ENCODE measurements around the gene MUC12.
"Not testable (repeated sequence)": the region's sequence is repeated elsewhere in the genome, so short reads cannot be mapped to it uniquely, and the experiment has no call there.

The MUC12 gene

DNA sequence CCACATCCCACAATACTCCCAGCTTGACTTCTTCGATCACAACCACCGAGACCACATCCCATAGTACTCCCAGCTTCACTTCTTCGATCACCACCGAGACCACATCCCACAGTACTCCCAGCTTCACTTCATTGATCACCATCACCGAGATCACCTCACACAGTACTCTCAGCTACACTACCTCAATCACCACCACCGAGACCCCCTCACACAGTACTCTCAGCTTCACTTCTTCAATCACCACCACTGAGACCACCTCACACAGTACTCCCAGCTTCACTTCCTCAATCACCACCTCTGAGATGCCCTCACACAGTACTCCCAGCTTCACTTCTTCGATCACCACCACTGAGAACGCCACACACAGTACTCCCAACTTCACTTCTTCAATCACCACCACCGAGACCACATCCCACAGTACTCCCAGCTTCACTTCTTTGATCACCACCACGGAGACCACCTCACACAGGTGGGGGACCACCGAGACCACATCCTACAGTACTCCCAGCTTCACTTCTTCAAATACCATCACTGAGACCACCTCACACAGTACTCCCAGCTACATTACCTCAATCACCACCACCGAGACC is 11.4 kb upstream of the MUC12 start:
- no peak for DNase-seq

- DNase-seq = no peak
These were observed 9.5 kb upstream of the MUC12 start for GRCh38 chr7:100959894-100960293.

DNA sequence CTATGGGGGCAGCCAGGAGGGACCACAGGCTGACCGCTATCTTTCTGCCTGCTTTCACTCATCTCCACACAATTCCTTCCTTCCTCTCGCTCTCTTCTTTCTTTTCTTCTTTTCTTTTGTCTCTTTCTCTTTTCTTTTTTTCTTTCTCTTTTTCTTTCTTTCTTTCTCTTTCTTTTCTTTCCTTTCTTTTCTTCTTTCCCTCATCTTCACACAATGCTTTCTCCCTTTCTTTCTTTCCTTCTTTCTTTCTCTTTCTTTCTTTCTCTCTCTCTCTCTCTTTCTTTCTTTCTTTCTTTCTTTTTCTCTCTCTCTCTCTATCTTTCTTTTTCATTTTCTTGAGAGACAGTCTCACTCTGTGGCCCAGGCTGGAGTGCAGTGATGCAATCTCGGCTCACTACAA is 6.8 kb upstream of the MUC12 start:
- DNase-seq = no peak

- DNase-seq = no peak
These were observed 6.0 kb upstream of the MUC12 start for GRCh38 chr7:100963386-100963785.

GRCh38 chr7:100963874-100964273 is 5.5 kb upstream of the MUC12 start:
- DNase-seq = no peak

- no peak for DNase-seq
These were observed 4.7 kb upstream of the MUC12 start for GRCh38 chr7:100964630-100965029.

GRCh38 chr7:100965045-100965722 is 4.2 kb upstream of the MUC12 start:
- no peak for DNase-seq

- DNase-seq = peak; percentile 89
These were observed 3.4 kb upstream of the MUC12 start for GRCh38 chr7:100965723-100966541.

DNA sequence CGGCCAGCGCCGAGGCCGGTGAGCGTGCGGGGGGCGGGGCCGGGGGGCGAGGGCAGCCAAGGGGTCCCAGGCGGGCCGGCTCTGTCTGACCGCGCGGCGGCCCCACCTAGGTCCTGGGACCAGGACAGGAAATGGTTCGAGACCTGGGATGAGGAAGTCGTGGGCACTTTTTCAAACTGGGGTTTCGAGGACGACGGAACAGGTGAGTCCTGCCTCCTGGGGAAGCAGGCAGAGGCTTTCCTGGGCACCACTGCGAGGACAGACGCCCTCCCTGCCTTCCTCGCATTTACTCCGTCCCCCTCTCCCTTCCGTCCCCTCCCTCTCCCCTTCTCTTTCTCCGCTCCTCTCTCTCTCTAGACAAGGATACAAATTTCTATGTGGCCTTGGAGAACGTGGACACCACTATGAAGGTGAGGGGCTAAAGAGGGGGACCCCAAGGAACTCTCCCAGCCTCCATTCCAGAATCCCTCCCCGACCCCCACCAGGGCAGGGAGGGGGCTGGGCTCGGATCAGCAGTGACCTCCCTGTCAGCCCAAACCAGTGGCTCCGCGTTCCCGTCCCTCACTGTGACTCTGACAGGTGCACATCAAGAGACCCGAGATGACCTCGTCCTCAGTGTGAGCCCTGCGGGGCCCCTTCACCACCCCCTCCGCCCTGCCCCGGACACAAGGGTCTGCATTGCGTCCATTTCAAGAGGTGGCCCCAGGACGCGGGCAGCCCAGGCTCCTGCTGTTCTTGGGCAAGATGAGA is 2.6 kb upstream of the MUC12 start:
- peak; percentile 17 for DNase-seq

DNA sequence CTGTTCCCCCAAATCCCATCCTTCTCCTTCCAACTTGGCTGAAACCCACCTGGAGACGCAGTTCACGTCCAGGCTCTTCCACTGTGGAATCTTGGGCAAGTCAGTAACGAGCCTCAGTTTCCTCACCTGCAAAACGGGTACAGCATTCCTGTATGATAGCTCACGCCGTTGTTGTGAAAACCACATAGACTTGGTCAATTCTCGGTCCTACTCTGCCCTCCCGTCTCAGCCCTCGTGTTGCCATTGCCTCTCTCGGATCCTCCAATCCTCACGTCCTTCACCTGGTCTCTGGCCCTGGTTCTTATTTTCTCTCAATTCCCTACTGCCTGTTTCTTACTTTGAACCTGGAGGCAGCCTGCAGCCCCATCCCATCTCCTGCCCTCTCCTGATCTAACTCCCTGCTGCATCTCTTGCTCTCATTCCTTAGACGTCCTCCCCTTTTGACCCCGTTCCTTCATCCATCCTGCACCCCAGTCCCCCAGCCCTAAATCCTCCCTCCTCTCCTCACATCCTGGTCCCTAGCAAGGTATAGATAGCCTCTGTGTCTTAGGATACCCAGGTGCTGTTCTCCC is 2.0 kb upstream of the MUC12 start:
- DNase-seq = no peak

DNA sequence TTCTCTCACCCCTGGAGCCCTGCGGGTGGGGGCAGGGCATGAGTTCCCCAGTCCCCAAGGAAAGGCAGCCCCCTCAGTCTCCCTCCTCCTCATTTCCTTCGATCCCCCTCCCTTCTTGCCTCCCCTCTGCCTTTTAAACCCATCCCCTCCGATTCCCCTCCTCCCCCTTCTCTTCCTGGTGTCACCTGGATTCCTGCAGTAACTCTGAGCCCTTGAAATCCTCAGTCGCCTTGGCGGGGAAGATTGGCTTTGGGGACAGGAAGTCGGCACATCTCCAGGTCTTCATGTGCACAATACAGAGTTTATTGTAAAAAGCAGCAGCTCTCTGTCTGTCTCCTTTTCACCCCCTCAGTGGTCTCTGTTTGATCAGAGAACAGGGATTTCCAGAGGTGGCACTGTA is 1.3 kb upstream of the MUC12 start:
- no peak for DNase-seq

GRCh38 chr7:100968650-100969049 is 715 bp upstream of the MUC12 start:
- DNase-seq = no peak

DNA sequence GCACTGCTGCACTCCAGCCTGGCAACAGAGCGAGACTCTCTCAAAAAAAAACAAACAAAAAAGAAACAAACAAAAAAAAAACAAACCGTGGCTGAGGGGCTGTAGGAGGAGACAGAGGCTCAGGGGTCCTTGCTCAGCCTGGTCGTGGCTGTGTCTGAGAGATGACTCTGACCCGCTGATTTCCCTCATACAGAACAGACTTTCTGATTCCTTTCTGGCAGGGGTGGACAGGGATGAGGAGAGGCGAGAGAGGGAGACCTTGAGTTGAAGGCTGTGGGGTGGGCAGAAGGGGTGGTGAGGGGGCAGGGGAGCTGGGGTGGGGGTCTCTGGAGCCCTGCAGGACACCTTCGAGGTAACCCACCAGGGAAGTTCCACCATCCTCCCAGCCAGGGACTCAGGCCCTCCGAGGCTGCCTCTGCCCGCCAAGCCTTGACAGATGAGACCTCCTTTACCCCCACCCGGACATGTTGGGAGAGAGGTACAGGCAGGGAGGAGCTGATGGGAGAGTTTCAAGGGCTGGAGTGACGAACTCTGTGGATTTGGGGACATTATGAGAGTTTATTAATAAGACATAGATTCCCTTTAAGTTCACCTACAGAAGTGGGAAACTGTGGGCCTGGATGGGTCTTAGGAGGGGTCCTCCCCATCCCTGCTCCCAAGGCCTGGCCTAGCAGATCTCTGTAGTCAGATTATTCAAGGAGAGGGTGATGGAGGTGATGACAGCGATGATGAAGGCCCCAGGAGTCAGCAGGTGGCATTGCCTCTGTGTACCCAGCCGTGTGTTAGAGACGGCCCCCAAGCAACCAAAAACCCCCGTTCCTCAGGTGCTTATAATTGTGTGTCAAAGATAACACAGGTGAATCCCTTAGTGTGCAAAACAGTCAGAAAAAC is 2.0 kb downstream of the MUC12 start:
- DNase-seq = no peak

GRCh38 chr7:100972002-100972347 is 2.6 kb downstream of the MUC12 start:
- no peak for DNase-seq

GRCh38 chr7:100974021-100974420 is 4.7 kb downstream of the MUC12 start:
- DNase-seq = no peak

DNA sequence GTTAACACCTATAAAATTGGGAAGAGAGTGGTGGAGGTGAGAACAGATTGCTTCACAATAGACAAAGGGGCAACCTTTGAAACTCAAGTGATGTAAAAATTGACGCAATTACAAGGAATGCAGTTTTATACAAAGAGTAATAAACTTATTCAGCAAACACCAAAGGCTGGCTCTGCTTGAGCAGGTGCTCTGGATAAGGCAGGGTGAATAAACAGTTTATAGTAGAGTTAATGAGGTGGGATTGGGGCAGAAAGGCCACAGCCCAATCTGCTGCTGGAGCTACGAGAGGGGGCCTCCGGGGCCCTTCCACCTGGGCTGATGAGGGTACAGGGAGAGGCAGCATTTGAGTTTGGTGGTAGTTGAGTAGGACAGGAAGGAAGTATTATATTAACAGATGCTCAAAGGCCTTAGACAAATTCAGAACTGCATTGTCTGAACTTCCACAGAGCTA is 6.0 kb downstream of the MUC12 start:
- DNase-seq = no peak

GRCh38 chr7:100978300-100978699 is 8.9 kb downstream of the MUC12 start:
- no peak for DNase-seq

DNA sequence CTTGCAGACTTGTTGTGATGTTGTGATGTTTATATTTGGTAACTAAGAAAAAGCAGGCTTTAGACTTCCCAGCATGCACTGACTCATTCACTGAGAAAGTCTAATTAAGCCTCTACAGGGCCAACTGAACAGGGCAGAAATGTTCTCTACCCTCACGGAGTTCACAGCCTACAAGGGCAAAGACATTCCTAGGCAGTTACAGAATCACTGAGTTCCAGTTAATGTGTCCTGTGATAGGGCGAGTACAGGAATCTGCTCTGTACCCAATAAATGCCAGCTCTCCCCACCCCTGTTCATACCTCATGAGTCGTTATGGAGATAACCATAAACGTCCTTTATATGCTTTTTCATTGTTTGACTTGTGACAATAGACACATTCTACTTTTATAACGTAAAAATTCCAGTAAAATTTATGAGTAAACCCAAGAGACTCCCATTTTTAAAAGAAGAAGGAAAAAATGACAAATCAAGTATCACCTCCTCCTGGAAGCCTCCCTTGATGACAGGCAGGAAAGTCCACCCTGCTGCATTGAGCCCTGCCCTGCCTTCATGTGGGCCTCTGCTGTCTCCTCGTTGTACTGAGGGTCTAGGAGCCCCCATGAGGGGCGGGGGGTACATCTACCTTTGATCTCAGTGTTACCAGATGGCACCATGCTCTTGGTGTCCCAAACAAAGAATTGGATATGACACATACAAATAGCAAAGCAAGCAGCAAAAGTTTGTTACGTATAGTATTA is 14.3 kb downstream of the MUC12 start:
- DNase-seq = no peak

DNA sequence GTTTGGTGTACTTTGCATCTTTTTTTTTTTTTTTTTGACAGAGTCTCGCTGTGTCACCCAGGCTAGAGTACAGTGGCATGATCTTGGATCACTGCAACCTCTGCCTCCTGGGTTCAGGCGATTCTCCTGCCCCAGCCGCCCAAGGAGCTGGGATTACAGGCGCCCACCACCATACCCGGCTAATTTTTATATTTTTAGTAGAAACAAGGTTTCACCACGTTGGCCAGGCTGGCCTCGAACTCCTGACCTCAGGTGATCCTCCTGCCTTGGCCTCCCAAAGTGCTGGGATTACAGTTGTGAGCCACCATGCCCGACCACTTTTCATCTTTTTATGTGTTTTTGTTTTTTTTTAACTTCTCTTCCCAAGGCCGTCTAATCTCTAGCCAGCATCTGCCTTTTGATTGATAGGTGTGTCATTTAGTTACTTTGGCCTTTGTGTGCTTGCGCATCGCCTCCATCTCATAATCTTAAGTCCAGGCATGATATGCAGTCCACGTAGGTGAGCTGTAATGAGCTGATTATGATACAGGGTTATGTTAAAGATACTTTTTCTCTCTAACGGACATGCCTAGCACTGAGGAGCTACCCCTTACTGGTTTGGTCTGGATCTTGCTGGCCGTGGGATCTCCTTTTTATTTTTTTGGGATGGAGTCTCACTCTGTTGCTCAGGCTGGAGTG is 15.0 kb downstream of the MUC12 start:
- DNase-seq = not testable (repeated sequence)

DNA sequence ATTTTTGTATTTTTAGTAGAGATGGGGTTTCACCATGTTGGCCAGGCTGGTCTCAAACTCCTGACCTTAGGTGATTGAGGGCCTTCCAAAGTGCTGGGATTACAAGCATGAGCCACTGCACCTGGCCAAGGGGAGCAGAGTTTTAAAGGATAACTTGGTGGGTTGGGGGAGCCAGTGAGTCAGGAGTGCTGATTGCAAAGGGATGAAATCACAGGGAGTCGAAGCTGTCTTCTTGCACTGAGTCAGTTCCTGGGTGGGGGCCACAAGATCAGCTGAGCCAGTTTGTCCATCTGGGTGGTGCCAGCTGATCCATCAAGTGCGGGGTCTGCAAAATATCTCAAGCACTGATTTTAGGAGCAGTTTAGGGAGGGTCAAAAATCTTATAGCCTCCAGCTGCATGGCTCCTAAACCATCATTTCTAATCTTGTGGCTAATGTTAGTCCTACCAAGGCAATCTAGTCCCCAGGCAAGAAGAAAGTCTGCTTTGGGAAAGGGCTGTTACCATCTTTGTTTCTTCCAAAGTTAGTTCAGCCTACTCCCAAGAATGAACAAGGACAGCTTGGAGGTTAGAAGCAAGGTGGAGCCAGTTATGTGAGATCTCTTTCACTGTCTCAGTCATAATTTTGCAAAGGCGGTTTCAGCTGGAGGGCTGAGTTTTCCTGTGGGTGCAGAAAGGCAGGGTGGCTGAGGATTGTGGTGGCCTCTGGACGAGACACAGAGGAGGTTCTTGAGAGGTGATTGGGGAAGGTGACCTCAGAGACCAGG is 15.8 kb downstream of the MUC12 start:
- not testable (repeated sequence) for DNase-seq

Data from activated CD4-positive, alpha-beta T cell treated with anti-CD3 and anti-CD28 coated beads for 48 hours (primary cell).